ENCODE data around the gene PLCB4.

- TF ChIP-seq, protein P1, sequence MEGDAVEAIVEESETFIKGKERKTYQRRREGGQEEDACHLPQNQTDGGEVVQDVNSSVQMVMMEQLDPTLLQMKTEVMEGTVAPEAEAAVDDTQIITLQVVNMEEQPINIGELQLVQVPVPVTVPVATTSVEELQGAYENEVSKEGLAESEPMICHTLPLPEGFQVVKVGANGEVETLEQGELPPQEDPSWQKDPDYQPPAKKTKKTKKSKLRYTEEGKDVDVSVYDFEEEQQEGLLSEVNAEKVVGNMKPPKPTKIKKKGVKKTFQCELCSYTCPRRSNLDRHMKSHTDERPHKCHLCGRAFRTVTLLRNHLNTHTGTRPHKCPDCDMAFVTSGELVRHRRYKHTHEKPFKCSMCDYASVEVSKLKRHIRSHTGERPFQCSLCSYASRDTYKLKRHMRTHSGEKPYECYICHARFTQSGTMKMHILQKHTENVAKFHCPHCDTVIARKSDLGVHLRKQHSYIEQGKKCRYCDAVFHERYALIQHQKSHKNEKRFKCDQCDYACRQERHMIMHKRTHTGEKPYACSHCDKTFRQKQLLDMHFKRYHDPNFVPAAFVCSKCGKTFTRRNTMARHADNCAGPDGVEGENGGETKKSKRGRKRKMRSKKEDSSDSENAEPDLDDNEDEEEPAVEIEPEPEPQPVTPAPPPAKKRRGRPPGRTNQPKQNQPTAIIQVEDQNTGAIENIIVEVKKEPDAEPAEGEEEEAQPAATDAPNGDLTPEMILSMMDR (IDR thresholded peaks at IDR 0.05) = no peak
- no peak for TF ChIP-seq POLR2AphosphoS5 (IDR thresholded peaks at IDR 0.05; ENCODE audit: insufficient read depth in 1 of 2, low read depth in 1 of 2)
- TF ChIP-seq POLR2A (IDR thresholded peaks at IDR 0.05) = no peak
Observed at GRCh38 chr20:9311132-9311531, 242.2 kb downstream of the PLCB4 start.

Measured in vagina (tissue), 2 donors.